MCF 10A (cell line): ENCODE results near the gene ZNF652. TPM values are rescaled to one million over a fixed set of nuclear protein-coding genes. Genes with fewer than 3 reads are reported as not detected.

Source experiments
- BruUV-seq: library from RNA; stranded (reverse); fragments of 400-500 nt; replicated peaks from 2 replicates; lab custom pipeline; 2021; lab: Mats Ljungman, UMichigan
- CTCF ChIA-PET: fragments of 300-600 bp; sonication (Branson Sonifier 250); formaldehyde crosslinking; extraction: SDS; loops from one replicate; lab custom pipeline; 2021; ENCODE audit warnings: antibody characterized with exemption, inconsistent platforms; lab: Yijun Ruan, JAX
- POLR2A ChIA-PET: fragments of 300-600, 350-650 bp; sonication (Branson Sonifier 250); formaldehyde crosslinking; extraction: SDS; loops from one replicate; lab custom pipeline; 2020; ENCODE audit warnings: antibody characterized with exemption, inconsistent platforms; lab: Yijun Ruan, JAX
- DNase-seq: peaks from one replicate; pipeline ENCODE4 v3.0.0-alpha.2; 2018; ENCODE audit not compliant: unreplicated experiment
- H3K27ac Mint-ChIP-seq: one replicate; pipeline ENCODE4 v1.8.0; 2022; ENCODE audit warnings: mild to moderate bottlenecking, low read depth, mixed read lengths; ENCODE audit not compliant: unreplicated experiment
- H3K27me3 Mint-ChIP-seq: one replicate; pipeline ENCODE4 v1.8.0; 2022; ENCODE audit warnings: mixed read lengths; ENCODE audit not compliant: insufficient read depth, unreplicated experiment
- H3K36me3 Mint-ChIP-seq: one replicate; pipeline ENCODE4 v1.8.0; 2022; ENCODE audit warnings: mild to moderate bottlenecking, moderate library complexity, mixed read lengths; ENCODE audit not compliant: insufficient read depth, unreplicated experiment
- H3K4me1 Mint-ChIP-seq: one replicate; pipeline ENCODE4 v1.8.0; 2022; ENCODE audit warnings: mixed read lengths; ENCODE audit not compliant: insufficient read depth, unreplicated experiment
- H3K4me3 Mint-ChIP-seq: one replicate; pipeline ENCODE4 v1.8.0; 2022; ENCODE audit warnings: mild to moderate bottlenecking, moderate library complexity, mixed read lengths; ENCODE audit not compliant: unreplicated experiment
- H3K9me3 Mint-ChIP-seq: one replicate; pipeline ENCODE4 v1.8.0; 2022; ENCODE audit warnings: mixed read lengths; ENCODE audit not compliant: unreplicated experiment
- CTCF ChIP-seq: fragments of 200-600 bp; IDR thresholded peaks from one replicate; pipeline ENCODE4 v1.8.0; 2022; ENCODE audit warnings: antibody characterized with exemption, mild to moderate bottlenecking; ENCODE audit not compliant: unreplicated experiment
- intact Hi-C: fragments of 100-400 bp; cut with micrococcal nuclease; formaldehyde crosslinking; loops from 2 replicates; pipeline ENCODE4 v1.14.1; 2022
- total RNA-seq: library from RNA; stranded (reverse); gene quantifications from 2 replicates; pipeline ENCODE4 v1.2.3, GENCODE V29; 2022

The ZNF652 gene
- total RNA-seq, 1 experiment from 2014 or later, result 18.8 TPM

- Mint-ChIP-seq H3K4me1 (peaks cover 17% of the 10 kb centered on the region), H3K27me3 (no peaks in the 10 kb centered on the region), H3K27ac (no peak overlapping the region), H3K9me3 (no peaks in the 10 kb centered on the region), H3K36me3 (peaks cover 21% of the 10 kb centered on the region), H3K4me3 (no peak overlapping the region)
- TF ChIP-seq CTCF, result no peak
- CTCF ChIA-PET, result interaction anchor here (1.0 to 4.5 kb wide), 3 partner anchors 82 to 86 kb away, joined by 4 to 61 read pairs (median 4); no protein-coding TSS in a partner anchor
- POLR2A ChIA-PET, result interaction anchor here (1.0 kb wide), 1 partner anchor 84 kb away, joined by 3 read pairs; no protein-coding TSS in a partner anchor
- intact Hi-C loops, result loop anchor here (10.0 kb wide), 1 partner anchor 52 kb away; the partner anchor contains the start of gene ZNF652
- no TSS peak for BruUV-seq
- DNase-seq, result no peak
Observed at GRCh38 chr17:49312722-49313121, 49.3 kb downstream of the ZNF652 start.

DNA sequence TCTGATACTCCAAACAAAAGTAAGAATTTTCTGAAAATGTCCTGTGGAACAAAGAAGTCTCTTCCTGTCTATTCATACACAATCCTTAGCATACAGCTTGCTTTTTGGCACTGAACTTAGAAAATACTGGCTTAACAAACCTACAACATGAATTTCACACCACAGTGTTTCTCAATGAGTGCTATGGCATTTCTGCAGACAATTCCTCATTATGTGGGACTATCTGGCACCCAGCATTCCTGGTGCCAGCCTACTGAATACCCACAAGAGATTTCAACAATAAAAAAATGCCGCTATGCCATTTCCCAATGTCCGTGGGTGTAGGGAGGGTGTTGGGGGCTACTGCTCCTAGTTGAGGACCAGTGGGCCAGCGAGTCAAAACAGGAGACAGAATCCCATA lies 62.1 kb downstream of the ZNF652 start:
- Mint-ChIP-seq H3K9me3 (no peaks in the 10 kb centered on the region), H3K4me3 (no peak overlapping the region), H3K27me3 (no peaks in the 10 kb centered on the region), H3K36me3 (peaks cover 16% of the 10 kb centered on the region), H3K4me1 (no peaks in the 10 kb centered on the region), H3K27ac (no peak overlapping the region)
- ChIA-PET CTCF (interaction anchor here (1.2 kb wide), 1 partner anchor 72 kb away, joined by 4 read pairs; no protein-coding TSS in a partner anchor), POLR2A (no interaction called here)
- no TSS peak for BruUV-seq
- intact Hi-C loops, result loop anchor here (10.0 kb wide), 2 partner anchors 265 to 495 kb away; no protein-coding TSS in a partner anchor
- DNase-seq, result no peak
- no peak for TF ChIP-seq CTCF

GRCh38 chr17:49298371-49298976 lies 63.6 kb downstream of the ZNF652 start:
- intact Hi-C loops, result loop anchor here (10.0 kb wide), 2 partner anchors 264 to 494 kb away; no protein-coding TSS in a partner anchor
- POLR2A ChIA-PET, result no interaction called here
- TF ChIP-seq CTCF, result no peak
- H3K36me3 Mint-ChIP-seq, result peaks cover 9% of the 10 kb centered on the region
- H3K4me3 Mint-ChIP-seq, result no peak overlapping the region
- H3K9me3 Mint-ChIP-seq, result no peaks in the 10 kb centered on the region
- BruUV-seq, result no TSS peak
- CTCF ChIA-PET, result interaction anchor here (0.7 to 1.8 kb wide), 2 partner anchors 9 to 45 kb away, joined by 4 to 5 read pairs; no protein-coding TSS in a partner anchor
- DNase-seq, result no peak
- H3K4me1 Mint-ChIP-seq, result no peaks in the 10 kb centered on the region
- H3K27me3 Mint-ChIP-seq, result no peaks in the 10 kb centered on the region
- no peak overlapping the region for H3K27ac Mint-ChIP-seq

- intact Hi-C loops, result loop anchor here (10.0 kb wide), 2 partner anchors 262 to 492 kb away; no protein-coding TSS in a partner anchor
- DNase-seq, result no peak
- BruUV-seq, result no TSS peak
- Mint-ChIP-seq H3K36me3 (peaks cover 12% of the 10 kb centered on the region), H3K4me3 (no peak overlapping the region), H3K27ac (no peak overlapping the region), H3K27me3 (no peaks in the 10 kb centered on the region), H3K9me3 (no peaks in the 10 kb centered on the region), H3K4me1 (no peaks in the 10 kb centered on the region)
- ChIA-PET POLR2A (interaction anchor here (1.1 to 1.3 kb wide), 2 partner anchors 8 to 11 kb away, joined by 3 read pairs; no protein-coding TSS in a partner anchor), CTCF (interaction anchor here (0.7 to 1.8 kb wide), 4 partner anchors 8 to 577 kb away, joined by 3 to 5 read pairs (median 4); no protein-coding TSS in a partner anchor)
- no peak for TF ChIP-seq CTCF
Observed at GRCh38 chr17:49297141-49297540, 64.9 kb downstream of the ZNF652 start.
